ENCODE measurements around the gene COQ8B.

DNA sequence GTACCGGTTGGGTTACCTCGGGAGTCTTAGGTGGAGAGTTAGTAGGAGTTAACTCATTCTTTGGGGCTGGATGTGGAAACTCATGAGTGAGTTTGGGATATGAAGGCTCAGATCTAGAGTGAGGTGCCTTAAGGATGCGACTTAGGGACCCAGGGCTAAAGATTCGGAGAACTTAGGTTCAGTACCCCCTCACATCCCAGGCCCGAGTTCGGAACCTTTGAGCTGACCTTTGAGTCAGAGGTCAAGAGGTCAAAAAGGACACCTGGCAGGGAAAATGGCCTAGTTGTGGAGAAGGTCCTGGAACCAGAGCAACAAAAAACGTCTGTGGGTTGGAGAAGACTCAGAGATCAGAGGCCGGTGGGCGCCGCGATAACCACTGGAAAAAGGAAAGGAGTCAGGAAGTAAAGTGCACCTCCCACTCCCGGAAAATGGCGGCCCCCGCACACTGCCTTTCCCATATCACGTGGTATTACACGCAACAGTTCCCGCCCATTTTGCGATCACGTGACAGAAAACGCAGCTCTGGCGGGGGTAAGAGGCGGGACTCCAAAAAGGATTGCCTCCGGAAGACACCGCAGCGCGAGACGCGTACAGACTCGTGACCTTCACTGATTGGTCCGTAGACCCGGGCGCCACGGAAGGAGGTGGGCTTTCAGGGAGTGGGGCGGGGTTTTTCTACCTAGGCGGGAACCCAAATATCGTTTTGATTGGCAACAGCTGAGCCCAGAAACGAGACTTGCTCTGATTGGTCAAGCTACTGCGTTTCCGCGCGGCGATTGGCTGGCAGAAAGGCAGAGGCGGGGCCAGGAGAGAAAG lies 33.6 kb upstream of the COQ8B start, which contains the start of gene ACTMAP:
- TF ChIP-seq, protein P1, sequence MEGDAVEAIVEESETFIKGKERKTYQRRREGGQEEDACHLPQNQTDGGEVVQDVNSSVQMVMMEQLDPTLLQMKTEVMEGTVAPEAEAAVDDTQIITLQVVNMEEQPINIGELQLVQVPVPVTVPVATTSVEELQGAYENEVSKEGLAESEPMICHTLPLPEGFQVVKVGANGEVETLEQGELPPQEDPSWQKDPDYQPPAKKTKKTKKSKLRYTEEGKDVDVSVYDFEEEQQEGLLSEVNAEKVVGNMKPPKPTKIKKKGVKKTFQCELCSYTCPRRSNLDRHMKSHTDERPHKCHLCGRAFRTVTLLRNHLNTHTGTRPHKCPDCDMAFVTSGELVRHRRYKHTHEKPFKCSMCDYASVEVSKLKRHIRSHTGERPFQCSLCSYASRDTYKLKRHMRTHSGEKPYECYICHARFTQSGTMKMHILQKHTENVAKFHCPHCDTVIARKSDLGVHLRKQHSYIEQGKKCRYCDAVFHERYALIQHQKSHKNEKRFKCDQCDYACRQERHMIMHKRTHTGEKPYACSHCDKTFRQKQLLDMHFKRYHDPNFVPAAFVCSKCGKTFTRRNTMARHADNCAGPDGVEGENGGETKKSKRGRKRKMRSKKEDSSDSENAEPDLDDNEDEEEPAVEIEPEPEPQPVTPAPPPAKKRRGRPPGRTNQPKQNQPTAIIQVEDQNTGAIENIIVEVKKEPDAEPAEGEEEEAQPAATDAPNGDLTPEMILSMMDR (conservative IDR thresholded peaks at IDR 0.05) = no peak
- TF ChIP-seq EZH2 (IDR thresholded peaks at IDR 0.05; ENCODE audit: low read depth) = no peak
